SK-N-SH treated with all-trans-retinoic acid at 6 μM for 48 hours (cell line): ENCODE results near the gene LCAT.

Experiments used
- BACH2 ChIP-seq: fragments of 250-450 bp; sonication (Bioruptor Pico); IDR thresholded peaks from 2 replicates; pipeline ENCODE4 v1.9.0; 2021; ENCODE audit warnings: mild to moderate bottlenecking, borderline replicate concordance
- PATZ1 ChIP-seq: fragments of 250-450 bp; sonication (Bioruptor Pico); IDR thresholded peaks from 2 replicates; pipeline ENCODE4 v1.8.0; 2020; ENCODE audit warnings: mild to moderate bottlenecking, moderate library complexity, borderline replicate concordance
- POU6F1 ChIP-seq: fragments of 250-450 bp; sonication (Bioruptor Pico); IDR thresholded peaks from 2 replicates; pipeline ENCODE4 v1.8.0; 2021; ENCODE audit warnings: low read depth, mild to moderate bottlenecking, moderate library complexity, borderline replicate concordance
- RARB ChIP-seq: fragments of 250-450 bp; sonication (Bioruptor Pico); IDR thresholded peaks from 2 replicates; pipeline ENCODE4 v1.8.0; 2021; ENCODE audit warnings: mild to moderate bottlenecking, moderate library complexity
- SNAI2 ChIP-seq: fragments of 250-450 bp; sonication (Bioruptor Pico); IDR thresholded peaks from 2 replicates; pipeline ENCODE4 v1.5.0; 2020; ENCODE audit warnings: mild to moderate bottlenecking, moderate library complexity
- ZC3H10 ChIP-seq: fragments of 250-450 bp; sonication (Bioruptor Pico); IDR thresholded peaks from 2 replicates; pipeline ENCODE4 v1.5.1; 2021; ENCODE audit warnings: mild to moderate bottlenecking, moderate library complexity
- ZFP3 ChIP-seq: fragments of 250-450 bp; sonication (Bioruptor Pico); IDR thresholded peaks from 2 replicates; pipeline ENCODE4 v1.5.0; 2020; ENCODE audit warnings: mild to moderate bottlenecking, moderate library complexity
- ZFP30 ChIP-seq: fragments of 450-650 bp; formaldehyde crosslinking; IDR thresholded peaks from 2 replicates; pipeline ENCODE4 v1.5.0; 2022; ENCODE audit warnings: mild to moderate bottlenecking, moderate library complexity
- ZNF565 ChIP-seq: fragments of 450-650 bp; formaldehyde crosslinking; conservative IDR thresholded peaks from 2 replicates; pipeline ENCODE4 v1.5.0; 2020; ENCODE audit warnings: low read depth, mild to moderate bottlenecking, moderate library complexity
- ZNF8 ChIP-seq: fragments of 450-650 bp; formaldehyde crosslinking; IDR thresholded peaks from 2 replicates; pipeline ENCODE4 v1.5.0; 2020; ENCODE audit warnings: mild to moderate bottlenecking, moderate library complexity
- TF ChIP-seq, protein P1 (sequence below): fragments of 250-450 bp; sonication (Bioruptor Pico); IDR thresholded peaks from 2 replicates; pipeline ENCODE4 v1.5.0; 2020; ENCODE audit warnings: mild to moderate bottlenecking, moderate library complexity

DNA sequence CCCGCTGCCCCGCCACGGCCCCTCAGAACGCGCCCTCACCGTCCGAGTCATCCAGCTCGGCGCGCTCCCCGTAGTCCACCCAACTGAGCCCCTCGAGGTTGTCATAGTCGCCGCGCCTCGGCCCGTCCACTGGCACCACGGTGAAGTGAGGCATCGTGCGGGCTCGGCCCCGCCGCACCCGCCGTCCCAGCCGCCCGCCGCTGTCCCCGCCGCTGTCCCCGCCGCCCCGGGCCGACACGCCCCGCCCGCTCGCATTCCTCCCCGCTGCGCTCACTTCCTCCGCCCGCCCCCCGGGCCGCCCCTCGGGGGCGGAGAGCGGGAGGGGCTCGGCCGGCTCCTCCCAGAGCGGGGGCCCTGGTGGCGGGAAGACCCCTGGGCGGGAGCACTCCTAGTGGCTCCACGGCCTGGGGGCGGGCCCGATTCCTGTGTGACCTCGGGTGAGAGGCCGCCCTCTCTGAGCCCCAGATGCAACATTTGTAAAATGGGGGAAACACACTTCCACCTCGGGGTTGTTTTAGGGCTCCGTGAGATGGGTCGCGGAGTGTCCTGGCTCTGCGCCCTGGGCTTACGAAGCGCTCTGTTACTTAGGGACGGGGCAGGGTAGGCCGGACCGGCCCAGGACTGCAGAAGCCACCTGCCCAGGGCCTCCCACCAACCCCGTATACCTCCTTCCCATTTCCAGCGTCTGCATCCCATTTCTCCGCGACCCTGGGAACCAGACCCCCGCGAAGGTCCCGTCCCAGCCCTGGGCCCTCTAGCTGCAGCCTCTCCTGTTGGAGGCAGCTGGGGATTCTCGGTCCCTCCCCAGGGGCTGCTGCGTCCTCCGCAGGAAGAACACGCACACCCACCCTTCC, 24.7 kb upstream of the LCAT start, which contains the start of gene SLC12A4:
- TF ChIP-seq RARB (no peak), PATZ1 (0 out of 2 replicates have a peak, but pooled peaks have one; percentile 58), ZFP3 (CRISPR knock-in tag) (peak; percentile 75; the same call in 1 of the 2 replicates), SNAI2 (CRISPR knock-in tag) (no peak), ZNF565 (CRISPR knock-in tag) (no peak), ZC3H10 (CRISPR knock-in tag) (no peak), POU6F1 (CRISPR knock-in tag) (0 out of 2 replicates have a peak, but pooled peaks have one; percentile 20), BACH2 (no peak), ZFP30 (CRISPR knock-in tag) (no peak), ZNF8 (CRISPR knock-in tag) (no peak)
- TF ChIP-seq, protein P1, sequence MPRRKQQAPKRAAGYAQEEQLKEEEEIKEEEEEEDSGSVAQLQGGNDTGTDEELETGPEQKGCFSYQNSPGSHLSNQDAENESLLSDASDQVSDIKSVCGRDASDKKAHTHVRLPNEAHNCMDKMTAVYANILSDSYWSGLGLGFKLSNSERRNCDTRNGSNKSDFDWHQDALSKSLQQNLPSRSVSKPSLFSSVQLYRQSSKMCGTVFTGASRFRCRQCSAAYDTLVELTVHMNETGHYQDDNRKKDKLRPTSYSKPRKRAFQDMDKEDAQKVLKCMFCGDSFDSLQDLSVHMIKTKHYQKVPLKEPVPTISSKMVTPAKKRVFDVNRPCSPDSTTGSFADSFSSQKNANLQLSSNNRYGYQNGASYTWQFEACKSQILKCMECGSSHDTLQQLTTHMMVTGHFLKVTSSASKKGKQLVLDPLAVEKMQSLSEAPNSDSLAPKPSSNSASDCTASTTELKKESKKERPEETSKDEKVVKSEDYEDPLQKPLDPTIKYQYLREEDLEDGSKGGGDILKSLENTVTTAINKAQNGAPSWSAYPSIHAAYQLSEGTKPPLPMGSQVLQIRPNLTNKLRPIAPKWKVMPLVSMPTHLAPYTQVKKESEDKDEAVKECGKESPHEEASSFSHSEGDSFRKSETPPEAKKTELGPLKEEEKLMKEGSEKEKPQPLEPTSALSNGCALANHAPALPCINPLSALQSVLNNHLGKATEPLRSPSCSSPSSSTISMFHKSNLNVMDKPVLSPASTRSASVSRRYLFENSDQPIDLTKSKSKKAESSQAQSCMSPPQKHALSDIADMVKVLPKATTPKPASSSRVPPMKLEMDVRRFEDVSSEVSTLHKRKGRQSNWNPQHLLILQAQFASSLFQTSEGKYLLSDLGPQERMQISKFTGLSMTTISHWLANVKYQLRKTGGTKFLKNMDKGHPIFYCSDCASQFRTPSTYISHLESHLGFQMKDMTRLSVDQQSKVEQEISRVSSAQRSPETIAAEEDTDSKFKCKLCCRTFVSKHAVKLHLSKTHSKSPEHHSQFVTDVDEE (CRISPR knock-in tag): no peak
